Upper lobe of left lung (tissue), 4 donors: ENCODE data around the gene PLB1.
A peak's percentile ranks its signal among the peaks of the same experiment; 100 is the strongest.

Experiments used
- EP300 ChIP-seq, 4 donors: sonication (generic); formaldehyde crosslinking; IDR thresholded peaks; one replicate each; pipeline ENCODE4 v1.5.1; 2017; ENCODE audit warnings: antibody characterized with exemption in 4 of 4, control low read depth in 2 of 4
- POLR2AphosphoS5 ChIP-seq, 2 donors: sonication (generic); formaldehyde crosslinking; IDR thresholded peaks; one replicate each; pipeline ENCODE4 v1.5.1; 2017; ENCODE audit warnings: antibody characterized with exemption in 2 of 2
- TF ChIP-seq, protein P1 (sequence below), 6 experiments: fragments of 450-650 bp in 4 of 6; fragments of 200-600 bp in 2 of 6; sonication (generic) in 2 of 6; IDR thresholded peaks; one replicate each; pipeline ENCODE4 v1.5.1; 2016 to 2019; ENCODE audit warnings: antibody characterized with exemption in 6 of 6

GRCh38 chr2:28621172-28622100, 125.6 kb downstream of the PLB1 start:
- TF ChIP-seq, protein P1, sequence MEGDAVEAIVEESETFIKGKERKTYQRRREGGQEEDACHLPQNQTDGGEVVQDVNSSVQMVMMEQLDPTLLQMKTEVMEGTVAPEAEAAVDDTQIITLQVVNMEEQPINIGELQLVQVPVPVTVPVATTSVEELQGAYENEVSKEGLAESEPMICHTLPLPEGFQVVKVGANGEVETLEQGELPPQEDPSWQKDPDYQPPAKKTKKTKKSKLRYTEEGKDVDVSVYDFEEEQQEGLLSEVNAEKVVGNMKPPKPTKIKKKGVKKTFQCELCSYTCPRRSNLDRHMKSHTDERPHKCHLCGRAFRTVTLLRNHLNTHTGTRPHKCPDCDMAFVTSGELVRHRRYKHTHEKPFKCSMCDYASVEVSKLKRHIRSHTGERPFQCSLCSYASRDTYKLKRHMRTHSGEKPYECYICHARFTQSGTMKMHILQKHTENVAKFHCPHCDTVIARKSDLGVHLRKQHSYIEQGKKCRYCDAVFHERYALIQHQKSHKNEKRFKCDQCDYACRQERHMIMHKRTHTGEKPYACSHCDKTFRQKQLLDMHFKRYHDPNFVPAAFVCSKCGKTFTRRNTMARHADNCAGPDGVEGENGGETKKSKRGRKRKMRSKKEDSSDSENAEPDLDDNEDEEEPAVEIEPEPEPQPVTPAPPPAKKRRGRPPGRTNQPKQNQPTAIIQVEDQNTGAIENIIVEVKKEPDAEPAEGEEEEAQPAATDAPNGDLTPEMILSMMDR (IDR thresholded peaks at IDR 0.05), result peak; percentile 19 to 59 (median 40)
- TF ChIP-seq EP300 (IDR thresholded peaks at IDR 0.05), result peak in 3 of 4 donors; percentile 85
- peak; percentile 77 to 93 for TF ChIP-seq POLR2AphosphoS5 (IDR thresholded peaks at IDR 0.05)
